T-cell (primary cell): Measurements from ENCODE around the gene SAMD5. TPM values are rescaled to one million over a fixed set of nuclear protein-coding genes. Genes with fewer than 3 reads are reported as not detected.

Experiments
- ATAC-seq, 4 experiments: fragments of 200-7000 bp in 3 of 4; fragments of 150-1000 bp in 1 of 4; cut with Tn5 transposase; replicated peaks in 1 of 4; 1 replicate in 3 of 4; 2 replicates in 1 of 4; pipeline ENCODE4 v1.10.0; 2021; ENCODE audit warnings: moderate library complexity in 3 of 4, mild to moderate bottlenecking in 2 of 4, moderate number of reproducible peaks in 1 of 4
- CTCF ChIA-PET, 2 donors: fragments of 300-600 bp; sonication (Branson Sonifier 250); formaldehyde crosslinking; loops; one replicate each; lab custom pipeline; 2022; ENCODE audit warnings: antibody characterized with exemption in 2 of 2; lab: Charles Lee
- POLR2A ChIA-PET, 2 donors: fragments of 300-600 bp; sonication (Branson Sonifier 250); formaldehyde crosslinking; loops; one replicate each; lab custom pipeline; 2022; ENCODE audit warnings: antibody characterized with exemption in 2 of 2; lab: Charles Lee
- DNase-seq, 35 experiments: peaks; one replicate each; pipeline versions ENCODE4 v3.0.0 to v3.0.0-alpha.2; 2013 to 2023
- H3K27ac ChIP-seq: one replicate; pipeline ENCODE4 v1.5.1; 2013; ENCODE audit warnings: low read length
- H3K27me3 ChIP-seq, 2 experiments: replicated peaks in 1 of 2; 1 replicate in 1 of 2; 2 replicates in 1 of 2; pipeline versions ENCODE4 v1.6.1 to v1.7.0; 2013; ENCODE audit warnings: low read length in 1 of 2, mixed read lengths in 1 of 2; ENCODE audit not compliant: control insufficient read depth in 2 of 2, insufficient read depth in 2 of 2; ENCODE audit errors: extremely low read depth in 1 of 2
- H3K36me3 ChIP-seq, 2 donors: 1 replicate in 1 of 2; 2 replicates in 1 of 2; pipeline versions ENCODE4 v1.6.1 to v1.7.0; 2013; ENCODE audit warnings: low read length in 1 of 2; ENCODE audit not compliant: control insufficient read depth in 2 of 2, insufficient read depth in 1 of 2; ENCODE audit errors: extremely low read depth in 1 of 2
- H3K4me1 ChIP-seq, 2 experiments: 1 replicate in 1 of 2; 2 replicates in 1 of 2; pipeline versions ENCODE4 v1.6.1 to v1.7.0; 2013; ENCODE audit warnings: low read length in 2 of 2, mixed read lengths in 1 of 2; ENCODE audit not compliant: insufficient read depth in 2 of 2, control insufficient read depth in 1 of 2; ENCODE audit errors: extremely low read depth in 1 of 2
- H3K4me3 ChIP-seq, 2 donors: 1 replicate in 1 of 2; 2 replicates in 1 of 2; pipeline versions ENCODE4 v1.5.1 to v1.7.0; 2013; ENCODE audit warnings: mild to moderate bottlenecking in 2 of 2, low read length in 1 of 2, moderate library complexity in 1 of 2; ENCODE audit not compliant: control insufficient read depth in 1 of 2; ENCODE audit errors: extremely low read depth in 1 of 2
- H3K9me3 ChIP-seq: 2 replicates; pipeline ENCODE4 v1.7.0; 2013
- H3K27ac Mint-ChIP-seq, 2 donors: one replicate each; pipeline ENCODE4 v1.8.0; 2020 to 2021; ENCODE audit warnings: mild to moderate bottlenecking in 2 of 2, mixed read lengths in 2 of 2
- H3K27me3 Mint-ChIP-seq, 2 donors: one replicate each; pipeline ENCODE4 v1.8.0; 2021 to 2022; ENCODE audit warnings: mixed read lengths in 2 of 2
- H3K36me3 Mint-ChIP-seq: one replicate; pipeline ENCODE4 v1.8.0; 2021; ENCODE audit warnings: mixed read lengths
- H3K4me1 Mint-ChIP-seq, 3 donors: one replicate each; pipeline ENCODE4 v1.8.0; 2020 to 2022; ENCODE audit warnings: mixed read lengths in 3 of 3, mild to moderate bottlenecking in 1 of 3
- H3K4me3 Mint-ChIP-seq, 3 donors: one replicate each; pipeline ENCODE4 v1.8.0; 2020 to 2022; ENCODE audit warnings: mild to moderate bottlenecking in 3 of 3, mixed read lengths in 3 of 3, moderate library complexity in 3 of 3
- H3K9me3 Mint-ChIP-seq, 3 donors: one replicate each; pipeline ENCODE4 v1.8.0; 2020 to 2022; ENCODE audit warnings: mixed read lengths in 3 of 3
- WGBS: methylation state at CpG from one replicate; pipeline ENCODE4 v1.1.5; 2013; ENCODE audit warnings: missing lambda C conversion rate; ENCODE audit not compliant: insufficient coverage; 5-methylcytosine and 5-hydroxymethylcytosine counted together
- total RNA-seq, 35 experiments: library from RNA in 6 of 35; stranded (reverse) in 6 of 35; fragments of 120-200 nt in 1 of 35; gene quantifications; one replicate each; pipeline versions ENCODE4 v1.2.1 to v1.2.4 and lab custom pipeline; 2013 to 2026

The SAMD5 gene
- total RNA-seq, 5 donors from 2014 or later (not counting 1 experiment from before 2014, with no cell fraction given), result not detected

GRCh38 chr6:147615659-147616456, 107.4 kb downstream of the SAMD5 start:
- H3K36me3 Mint-ChIP-seq, result no peaks in the 10 kb centered on the region
- no peak overlapping the region for H3K4me3 ChIP-seq
- H3K27me3 Mint-ChIP-seq, result no peaks in the 10 kb centered on the region
- no peaks in the 10 kb centered on the region for H3K9me3 ChIP-seq
- no CpG with 5 or more reads among the region's 6 CpGs for WGBS
- H3K9me3 Mint-ChIP-seq, result peaks cover 0 to 2% (median 0%) of the 10 kb centered on the region in 3 donors
- H3K27ac Mint-ChIP-seq, result no peak overlapping the region
- H3K4me1 Mint-ChIP-seq, result no peaks in the 10 kb centered on the region
- POLR2A ChIA-PET, result no interaction called here
- CTCF ChIA-PET, result no interaction called here
- no peak for ATAC-seq
- no peaks in the 10 kb centered on the region for H3K36me3 ChIP-seq
- H3K4me3 Mint-ChIP-seq, result no peak overlapping the region
- no peak for DNase-seq
- no peak overlapping the region for H3K27ac ChIP-seq
- no peaks in the 10 kb centered on the region for H3K4me1 ChIP-seq
- no peaks in the 10 kb centered on the region for H3K27me3 ChIP-seq

- ATAC-seq, result no peak
- no CpG with 5 or more reads among the region's 3 CpGs for WGBS
- CTCF ChIA-PET, result no interaction called here
These were observed 108.9 kb downstream of the SAMD5 start for GRCh38 chr6:147617366-147617765.

GRCh38 chr6:147618457-147618856, 110.0 kb downstream of the SAMD5 start:
- no peak for ATAC-seq
- WGBS, result 87% methylated on average over 5 of the region's 6 CpGs
- H3K9me3 ChIP-seq, result no peaks in the 10 kb centered on the region
- H3K27ac ChIP-seq, result no peak overlapping the region
- POLR2A ChIA-PET, result no interaction called here
- H3K4me3 ChIP-seq, result no peak overlapping the region
- Mint-ChIP-seq H3K4me3 (no peak overlapping the region), H3K9me3 (peaks cover 0 to 3% (median 2%) of the 10 kb centered on the region in 3 donors), H3K36me3 (no peaks in the 10 kb centered on the region), H3K27me3 (no peaks in the 10 kb centered on the region), H3K27ac (no peak overlapping the region), H3K4me1 (no peaks in the 10 kb centered on the region)
- H3K4me1 ChIP-seq, result no peaks in the 10 kb centered on the region
- CTCF ChIA-PET, result no interaction called here
- H3K27me3 ChIP-seq, result no peaks in the 10 kb centered on the region
- H3K36me3 ChIP-seq, result no peaks in the 10 kb centered on the region
- no peak for DNase-seq

More at GRCh38 chr6:147617366-147617765, 108.9 kb downstream of the SAMD5 start:
- POLR2A ChIA-PET, result no interaction called here
- Histone ChIP-seq H3K27ac (no peak overlapping the region), H3K36me3 (no peaks in the 10 kb centered on the region), H3K4me1 (no peaks in the 10 kb centered on the region), H3K9me3 (no peaks in the 10 kb centered on the region), H3K4me3 (no peak overlapping the region), H3K27me3 (no peaks in the 10 kb centered on the region)
- H3K27me3 Mint-ChIP-seq, result no peaks in the 10 kb centered on the region
- H3K4me3 Mint-ChIP-seq, result no peak overlapping the region
- no peak for DNase-seq
- H3K36me3 Mint-ChIP-seq, result no peaks in the 10 kb centered on the region
- H3K9me3 Mint-ChIP-seq, result peaks cover 0 to 2% (median 0%) of the 10 kb centered on the region in 3 donors
- H3K4me1 Mint-ChIP-seq, result no peaks in the 10 kb centered on the region
- no peak overlapping the region for H3K27ac Mint-ChIP-seq

GRCh38 chr6:147618927-147619326, 110.4 kb downstream of the SAMD5 start:
- no peak overlapping the region for H3K27ac ChIP-seq
- H3K4me3 Mint-ChIP-seq, result no peak overlapping the region
- no peaks in the 10 kb centered on the region for H3K4me1 ChIP-seq
- POLR2A ChIA-PET, result no interaction called here
- no peaks in the 10 kb centered on the region for H3K4me1 Mint-ChIP-seq
- H3K27me3 Mint-ChIP-seq, result no peaks in the 10 kb centered on the region
- H3K4me3 ChIP-seq, result no peak overlapping the region
- H3K9me3 Mint-ChIP-seq, result peaks cover 0 to 4% (median 2%) of the 10 kb centered on the region in 3 donors
- H3K36me3 ChIP-seq, result no peaks in the 10 kb centered on the region
- CTCF ChIA-PET, result no interaction called here
- no peaks in the 10 kb centered on the region for H3K27me3 ChIP-seq
- no peak for ATAC-seq
- H3K9me3 ChIP-seq, result no peaks in the 10 kb centered on the region
- H3K27ac Mint-ChIP-seq, result no peak overlapping the region
- H3K36me3 Mint-ChIP-seq, result no peaks in the 10 kb centered on the region
- WGBS, result no CpG with 5 or more reads among the region's 6 CpGs
- no peak for DNase-seq
